SU-DHL-6 (cell line): ENCODE results near the gene NR2F6.

Experiments used
- CTCF ChIP-seq: fragments of 200-600 bp; sonication (generic); IDR thresholded peaks from one replicate; pipeline ENCODE4 v1.5.1; 2017; ENCODE audit warnings: antibody characterized with exemption, mild to moderate bottlenecking, low read length, moderate library complexity; ENCODE audit not compliant: insufficient read depth, poor library complexity, severe bottlenecking
- EZH2phosphoT487 ChIP-seq: fragments of 200-600 bp; sonication (generic), shearing (Covaris generic); conservative IDR thresholded peaks from 2 replicates; pipeline ENCODE4 v1.6.1; 2018; ENCODE audit warnings: mild to moderate bottlenecking, antibody characterized with exemption, low read length, moderate library complexity, mixed read lengths

- TF ChIP-seq CTCF = no peak
- TF ChIP-seq EZH2phosphoT487 = no peak
Measured at GRCh38 chr19:17294051-17294891, 48.6 kb upstream of the NR2F6 start.
